ENCODE data around the gene PDCD4.

The PDCD4 gene

GRCh38 chr10:110871298-110872084, at the start of gene PDCD4:
Gene PDCD4 (plus strand): TSS chr10:110871928. CDS start chr10:110876028, 4,100 bp downstream.
- DNase-seq (ENCODE audit: low spot score), result peak; percentile 99

GRCh38 chr10:110822035-110822711, 49.6 kb upstream of the PDCD4 start:
- no peak for DNase-seq (ENCODE audit: low spot score)

GRCh38 chr10:110822712-110823311, 48.9 kb upstream of the PDCD4 start:
- DNase-seq (ENCODE audit: low spot score), result no peak

- DNase-seq (ENCODE audit: low spot score), result no peak
Observed at GRCh38 chr10:110824152-110824441, 47.6 kb upstream of the PDCD4 start.

- no peak for DNase-seq (ENCODE audit: low spot score)
Observed at GRCh38 chr10:110824660-110825059, 47.1 kb upstream of the PDCD4 start.

GRCh38 chr10:110825508-110825907, 46.2 kb upstream of the PDCD4 start:
- no peak for DNase-seq (ENCODE audit: low spot score)

- DNase-seq (ENCODE audit: low spot score), result no peak
Observed at GRCh38 chr10:110827410-110827809, 44.3 kb upstream of the PDCD4 start.

GRCh38 chr10:110827875-110828274, 43.9 kb upstream of the PDCD4 start:
- DNase-seq (ENCODE audit: low spot score), result no peak

- no peak for DNase-seq (ENCODE audit: low spot score)
Observed at GRCh38 chr10:110828525-110828924, 43.2 kb upstream of the PDCD4 start.

- no peak for DNase-seq (ENCODE audit: low spot score)
Observed at GRCh38 chr10:110829721-110830410, 41.9 kb upstream of the PDCD4 start.

GRCh38 chr10:110833234-110833940, 38.3 kb upstream of the PDCD4 start:
- DNase-seq (ENCODE audit: low spot score), result no peak

GRCh38 chr10:110833941-110834628, 37.6 kb upstream of the PDCD4 start:
- no peak for DNase-seq (ENCODE audit: low spot score)

- DNase-seq (ENCODE audit: low spot score), result no peak
Observed at GRCh38 chr10:110834629-110835301, 37.0 kb upstream of the PDCD4 start.

GRCh38 chr10:110835841-110836240, 35.9 kb upstream of the PDCD4 start:
- no peak for DNase-seq (ENCODE audit: low spot score)

GRCh38 chr10:110836706-110837105, 35.0 kb upstream of the PDCD4 start:
- no peak for DNase-seq (ENCODE audit: low spot score)

- DNase-seq (ENCODE audit: low spot score), result no peak
Observed at GRCh38 chr10:110837418-110838171, 34.1 kb upstream of the PDCD4 start.

- no peak for DNase-seq (ENCODE audit: low spot score)
Observed at GRCh38 chr10:110840225-110840922, 31.4 kb upstream of the PDCD4 start.

- no peak for DNase-seq (ENCODE audit: low spot score)
Observed at GRCh38 chr10:110840923-110841428, 30.8 kb upstream of the PDCD4 start.

- no peak for DNase-seq (ENCODE audit: low spot score)
Observed at GRCh38 chr10:110841767-110842267, 29.9 kb upstream of the PDCD4 start.
